CD4-positive, alpha-beta T cell treated with Interleukin-6 for 4 hours (primary cell): Measurements from ENCODE around the gene PCDHGC3.
"Not testable (repeated sequence)": the region's sequence is repeated elsewhere in the genome, so short reads cannot be mapped to it uniquely, and the experiment has no call there.

Source experiments
- DNase-seq: peaks from one replicate; pipeline ENCODE4 v3.0.0-alpha.2; 2020; ENCODE audit warnings: mixed read lengths

PCDHGC3 gene

GRCh38 chr5:141475625-141476131 is at the start of gene PCDHGC3:
TSS of gene PCDHGC3 (plus strand) at chr5:141475966. CDS start at chr5:141476117, 151 bp downstream.
- peak; percentile 49 for DNase-seq

GRCh38 chr5:141427783-141428426 is 47.9 kb upstream of the PCDHGC3 start:
- DNase-seq = no peak

- peak; percentile 7 for DNase-seq
Measured at GRCh38 chr5:141430332-141431113, 45.2 kb upstream of the PCDHGC3 start, which contains the start of gene PCDHGA12. TSS of gene PCDHGA12 (plus strand) at chr5:141430507. CDS start at chr5:141430760, 253 bp downstream.

- no peak for DNase-seq
Measured at GRCh38 chr5:141431286-141431685, 44.5 kb upstream of the PCDHGC3 start.

GRCh38 chr5:141432308-141432707 is 43.5 kb upstream of the PCDHGC3 start:
- not testable (repeated sequence) for DNase-seq

GRCh38 chr5:141432726-141433125 is 43.0 kb upstream of the PCDHGC3 start:
- DNase-seq = not testable (repeated sequence)

GRCh38 chr5:141434006-141434405 is 41.8 kb upstream of the PCDHGC3 start:
- no peak for DNase-seq

- no peak for DNase-seq
Measured at GRCh38 chr5:141437221-141437620, 38.5 kb upstream of the PCDHGC3 start.

GRCh38 chr5:141439411-141440141 is 36.2 kb upstream of the PCDHGC3 start:
- DNase-seq = no peak

GRCh38 chr5:141440341-141440740 is 35.4 kb upstream of the PCDHGC3 start:
- no peak for DNase-seq

GRCh38 chr5:141441571-141442170 is 34.1 kb upstream of the PCDHGC3 start:
- no peak for DNase-seq

GRCh38 chr5:141465351-141465750 is 10.4 kb upstream of the PCDHGC3 start:
- no peak for DNase-seq

GRCh38 chr5:141476132-141476911 is 556 bp downstream of the PCDHGC3 start:
- no peak for DNase-seq

GRCh38 chr5:141477044-141477575 is 1.3 kb downstream of the PCDHGC3 start:
- no peak for DNase-seq

- no peak for DNase-seq
Measured at GRCh38 chr5:141477815-141478214, 2.0 kb downstream of the PCDHGC3 start.

- no peak for DNase-seq
Measured at GRCh38 chr5:141478321-141478945, 2.7 kb downstream of the PCDHGC3 start.

GRCh38 chr5:141479776-141480175 is 4.0 kb downstream of the PCDHGC3 start:
- no peak for DNase-seq

GRCh38 chr5:141483902-141484301 is 8.1 kb downstream of the PCDHGC3 start:
- no peak for DNase-seq

GRCh38 chr5:141484310-141484640 is 8.5 kb downstream of the PCDHGC3 start:
- no peak for DNase-seq

- DNase-seq = no peak
Measured at GRCh38 chr5:141484641-141485311, 9.0 kb downstream of the PCDHGC3 start, which contains the start of gene PCDHGC4. TSS of gene PCDHGC4 (plus strand) at chr5:141485030. CDS start at chr5:141485174, 144 bp downstream.
